Epithelial cell of esophagus (primary cell): ENCODE results near the gene MAN1A2.

Experiments used
- DNase-seq: peaks from one replicate; pipeline ENCODE4 v3.0.0; 2010; ENCODE audit warnings: low read depth
- H3K4me3 ChIP-seq: 2 replicates; pipeline ENCODE4 v1.5.1; 2011; ENCODE audit warnings: mild to moderate bottlenecking, low read length, control low read depth
- TF ChIP-seq, protein P1 (sequence below): IDR thresholded peaks from 2 replicates; pipeline ENCODE4 v1.5.1; 2011; ENCODE audit warnings: low read depth, mild to moderate bottlenecking, low read length, control low read depth, inconsistent platforms; ENCODE audit not compliant: insufficient read depth; ENCODE audit errors: missing control alignments

MAN1A2 gene

DNA sequence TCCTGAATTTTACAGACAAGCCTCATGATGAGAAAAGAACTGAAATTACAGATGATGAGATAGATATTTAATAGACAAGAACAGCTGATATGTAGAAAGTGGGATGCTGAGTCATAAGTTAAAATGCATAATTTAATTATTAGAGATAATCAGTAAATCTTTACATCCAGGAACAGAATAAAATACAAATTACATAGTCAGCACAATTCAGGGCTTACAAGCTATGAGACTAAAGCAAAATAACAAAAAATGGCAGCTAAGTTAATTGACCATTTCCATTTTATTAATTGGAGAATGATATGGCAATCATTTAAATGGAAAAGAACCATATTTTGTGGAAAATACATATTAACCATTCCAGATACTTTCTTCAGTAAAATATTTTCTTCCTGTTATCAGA lies 40.2 kb upstream of the MAN1A2 start:
- no peak for DNase-seq
- TF ChIP-seq, protein P1, sequence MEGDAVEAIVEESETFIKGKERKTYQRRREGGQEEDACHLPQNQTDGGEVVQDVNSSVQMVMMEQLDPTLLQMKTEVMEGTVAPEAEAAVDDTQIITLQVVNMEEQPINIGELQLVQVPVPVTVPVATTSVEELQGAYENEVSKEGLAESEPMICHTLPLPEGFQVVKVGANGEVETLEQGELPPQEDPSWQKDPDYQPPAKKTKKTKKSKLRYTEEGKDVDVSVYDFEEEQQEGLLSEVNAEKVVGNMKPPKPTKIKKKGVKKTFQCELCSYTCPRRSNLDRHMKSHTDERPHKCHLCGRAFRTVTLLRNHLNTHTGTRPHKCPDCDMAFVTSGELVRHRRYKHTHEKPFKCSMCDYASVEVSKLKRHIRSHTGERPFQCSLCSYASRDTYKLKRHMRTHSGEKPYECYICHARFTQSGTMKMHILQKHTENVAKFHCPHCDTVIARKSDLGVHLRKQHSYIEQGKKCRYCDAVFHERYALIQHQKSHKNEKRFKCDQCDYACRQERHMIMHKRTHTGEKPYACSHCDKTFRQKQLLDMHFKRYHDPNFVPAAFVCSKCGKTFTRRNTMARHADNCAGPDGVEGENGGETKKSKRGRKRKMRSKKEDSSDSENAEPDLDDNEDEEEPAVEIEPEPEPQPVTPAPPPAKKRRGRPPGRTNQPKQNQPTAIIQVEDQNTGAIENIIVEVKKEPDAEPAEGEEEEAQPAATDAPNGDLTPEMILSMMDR: no peak
- H3K4me3 ChIP-seq: no peak overlapping the region

DNA sequence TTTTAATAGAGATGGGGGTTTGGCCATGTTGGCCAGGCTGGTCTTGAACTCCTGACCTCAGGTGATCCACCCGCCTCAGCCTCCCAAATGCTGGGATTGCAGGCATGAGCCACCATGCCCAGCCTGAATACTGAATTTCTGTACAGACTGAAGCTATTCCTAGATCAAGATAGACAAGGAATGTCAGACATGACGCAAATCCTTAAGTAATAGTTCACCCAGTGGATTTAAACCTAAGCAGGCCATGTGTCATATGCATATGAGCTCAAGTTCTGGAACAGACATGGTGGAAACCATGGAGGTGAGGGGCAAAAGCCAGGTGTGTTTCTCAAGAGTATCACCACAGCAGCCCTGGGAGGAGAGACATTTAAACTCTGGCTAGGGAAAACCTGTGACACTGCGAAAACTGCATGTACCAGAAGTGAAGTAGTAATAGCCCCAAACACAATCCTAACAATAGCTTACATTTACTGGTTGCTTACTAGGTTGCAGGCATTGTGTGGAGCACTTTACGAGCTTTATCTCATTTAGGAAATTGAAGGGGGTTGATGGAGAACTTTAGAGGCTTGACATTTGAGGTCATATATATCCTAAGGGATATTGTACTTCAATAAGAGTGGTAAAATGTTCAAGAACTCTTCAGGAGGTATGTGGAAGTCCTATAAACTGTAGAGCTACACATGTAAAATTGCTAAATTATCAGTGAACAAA lies 31.7 kb upstream of the MAN1A2 start:
- no peak for DNase-seq
- H3K4me3 ChIP-seq: no peak overlapping the region
- TF ChIP-seq, protein P1: no peak

DNA sequence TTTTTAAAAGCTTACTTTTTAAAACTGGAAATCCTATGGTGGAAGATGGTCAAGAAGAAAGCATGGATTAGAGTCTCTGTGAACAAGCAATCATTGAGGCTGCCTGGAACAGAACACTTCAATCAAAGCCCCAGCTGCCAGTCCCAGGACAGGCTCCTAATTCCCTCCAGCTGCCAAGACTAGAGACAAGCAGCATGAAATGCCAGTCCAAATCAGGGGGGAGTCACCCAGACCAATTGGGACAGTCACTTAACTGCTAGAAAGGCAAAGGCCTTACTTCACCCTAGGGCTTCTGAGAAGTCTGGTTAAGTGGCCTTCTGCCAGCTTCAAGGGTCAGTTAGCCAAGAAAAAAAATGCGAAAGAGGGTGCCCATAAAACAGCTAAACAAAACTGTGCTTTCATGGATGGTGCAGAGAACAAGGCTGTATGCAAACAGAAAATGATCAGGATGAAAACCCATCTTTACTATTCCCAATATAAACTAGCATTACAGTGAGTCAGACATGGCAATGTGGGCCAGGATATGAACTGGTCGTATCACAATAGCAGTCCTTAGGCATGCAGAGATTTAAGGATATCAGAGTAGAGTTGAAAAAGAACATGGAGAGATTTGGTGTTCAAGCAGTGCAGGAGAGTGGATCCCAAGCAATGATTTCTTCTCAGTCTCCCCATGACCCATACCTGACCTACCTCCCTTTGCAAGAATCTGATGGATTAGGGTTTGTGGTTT lies 31.0 kb upstream of the MAN1A2 start:
- no peak for DNase-seq
- TF ChIP-seq, protein P1: no peak
- H3K4me3 ChIP-seq: no peak overlapping the region

DNA sequence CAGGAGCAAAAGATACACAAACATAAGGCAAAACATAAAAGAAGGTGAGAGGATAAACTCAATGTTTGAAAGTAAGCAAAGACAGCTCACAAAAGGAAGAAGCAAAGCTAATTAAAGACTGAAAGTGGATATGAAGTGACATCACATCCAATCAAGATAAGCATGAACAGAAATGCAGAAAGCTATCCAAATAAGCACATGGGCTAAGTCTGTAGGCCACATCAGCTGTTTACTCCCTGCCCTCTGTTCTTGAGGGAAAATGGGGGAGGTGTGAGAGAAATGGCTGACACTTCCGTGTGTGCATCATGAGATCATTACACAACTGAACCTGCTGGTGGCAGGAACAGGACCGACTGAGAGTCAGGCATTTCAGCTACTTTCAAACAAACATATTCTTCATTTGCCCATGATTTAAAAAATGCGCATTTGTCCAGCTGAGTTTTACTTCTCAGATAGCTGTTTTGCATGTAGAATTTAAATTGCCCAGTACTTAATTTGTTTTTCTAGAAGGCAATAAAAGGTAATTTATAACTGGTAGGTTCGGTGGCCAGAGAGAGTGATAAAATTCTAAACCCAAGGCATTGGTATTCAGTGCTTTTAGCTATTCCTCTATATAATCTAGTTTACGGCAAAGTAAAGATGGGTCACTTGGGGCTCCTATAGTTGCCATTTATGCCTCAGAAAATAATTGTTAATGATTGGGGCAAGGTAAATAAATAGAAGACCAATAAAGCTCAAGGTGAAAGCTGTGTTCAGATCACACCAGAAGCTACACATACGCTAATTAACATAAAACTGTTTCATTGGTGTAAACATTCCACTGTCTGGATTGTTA lies 27.2 kb upstream of the MAN1A2 start:
- DNase-seq: peak; percentile 86
- no peak overlapping the region for H3K4me3 ChIP-seq
- TF ChIP-seq, protein P1: peak; percentile 27

DNA sequence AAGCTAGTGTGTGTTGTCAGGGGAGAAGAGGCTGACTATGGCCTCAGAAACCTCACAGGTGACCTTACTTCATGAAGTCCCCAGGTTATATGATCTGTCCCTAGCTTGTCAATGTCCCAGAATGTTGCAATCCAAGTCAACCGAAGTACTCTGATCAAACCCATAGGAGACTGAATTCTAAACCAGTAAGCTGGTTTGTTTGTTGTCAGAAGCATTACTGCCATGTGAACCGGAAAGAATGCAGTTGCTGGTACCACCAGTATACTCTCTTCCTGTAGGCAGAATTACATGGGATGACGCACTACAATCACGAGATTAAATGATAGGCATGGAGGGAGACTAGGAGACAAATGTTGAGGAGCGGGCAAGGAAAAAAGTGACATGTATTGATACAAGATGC lies 26.1 kb upstream of the MAN1A2 start:
- no peak overlapping the region for H3K4me3 ChIP-seq
- no peak for DNase-seq
- TF ChIP-seq, protein P1: no peak

DNA sequence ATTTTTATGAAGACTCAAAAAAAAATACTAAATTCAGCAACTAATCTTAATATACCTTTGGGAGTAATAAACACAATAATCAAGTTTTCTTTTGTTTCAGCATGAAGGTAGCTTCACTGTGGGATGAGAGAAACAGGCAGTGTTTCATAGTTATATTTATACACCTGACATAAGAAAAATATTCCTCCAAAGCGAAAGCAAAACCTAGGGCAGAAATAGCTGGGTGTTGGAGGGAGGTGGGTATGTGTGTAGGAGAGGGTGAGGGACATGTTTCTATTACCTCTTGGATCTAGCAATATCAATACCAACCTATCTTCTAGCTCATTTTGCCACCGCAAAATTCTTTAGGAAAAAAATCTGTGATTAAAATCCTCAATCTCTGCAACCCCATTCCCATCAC lies 24.9 kb upstream of the MAN1A2 start:
- no peak for DNase-seq
- TF ChIP-seq, protein P1: no peak
- H3K4me3 ChIP-seq: no peak overlapping the region
